Measurements from ENCODE around the gene BRD9.

DNA sequence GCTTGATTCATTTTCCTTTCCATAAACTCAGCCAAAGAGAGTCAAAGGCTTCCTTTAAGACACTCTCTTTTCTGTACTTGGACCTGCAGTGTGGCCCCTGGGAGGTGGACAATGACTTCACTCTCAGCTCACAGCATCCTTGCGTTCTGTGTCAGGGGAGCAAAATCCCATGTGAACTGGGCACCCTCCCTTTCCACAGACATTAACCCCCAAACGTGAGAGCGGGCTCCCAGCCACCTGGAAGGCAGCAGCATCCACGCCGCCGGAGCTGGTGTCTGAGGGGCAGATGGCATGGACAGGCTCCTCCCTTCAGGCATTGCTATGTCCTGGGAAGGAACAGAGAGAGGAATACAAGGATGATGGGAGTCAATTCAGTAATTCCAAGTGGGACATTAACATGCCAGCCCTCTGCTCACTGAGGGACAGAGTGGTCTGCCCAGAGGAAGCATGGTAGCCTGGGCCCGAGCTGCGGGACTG, 39.6 kb upstream of the BRD9 start:
- TF ChIP-seq ZNF707 (tag by site-specific recombination; IDR thresholded peaks at IDR 0.05): no peak
- TF ChIP-seq ZNF768 (tag by site-specific recombination; IDR thresholded peaks at IDR 0.05): no peak
- TF ChIP-seq, protein P1, sequence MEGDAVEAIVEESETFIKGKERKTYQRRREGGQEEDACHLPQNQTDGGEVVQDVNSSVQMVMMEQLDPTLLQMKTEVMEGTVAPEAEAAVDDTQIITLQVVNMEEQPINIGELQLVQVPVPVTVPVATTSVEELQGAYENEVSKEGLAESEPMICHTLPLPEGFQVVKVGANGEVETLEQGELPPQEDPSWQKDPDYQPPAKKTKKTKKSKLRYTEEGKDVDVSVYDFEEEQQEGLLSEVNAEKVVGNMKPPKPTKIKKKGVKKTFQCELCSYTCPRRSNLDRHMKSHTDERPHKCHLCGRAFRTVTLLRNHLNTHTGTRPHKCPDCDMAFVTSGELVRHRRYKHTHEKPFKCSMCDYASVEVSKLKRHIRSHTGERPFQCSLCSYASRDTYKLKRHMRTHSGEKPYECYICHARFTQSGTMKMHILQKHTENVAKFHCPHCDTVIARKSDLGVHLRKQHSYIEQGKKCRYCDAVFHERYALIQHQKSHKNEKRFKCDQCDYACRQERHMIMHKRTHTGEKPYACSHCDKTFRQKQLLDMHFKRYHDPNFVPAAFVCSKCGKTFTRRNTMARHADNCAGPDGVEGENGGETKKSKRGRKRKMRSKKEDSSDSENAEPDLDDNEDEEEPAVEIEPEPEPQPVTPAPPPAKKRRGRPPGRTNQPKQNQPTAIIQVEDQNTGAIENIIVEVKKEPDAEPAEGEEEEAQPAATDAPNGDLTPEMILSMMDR (tag by site-specific recombination; IDR thresholded peaks at IDR 0.05): no peak
- TF ChIP-seq, protein P2, sequence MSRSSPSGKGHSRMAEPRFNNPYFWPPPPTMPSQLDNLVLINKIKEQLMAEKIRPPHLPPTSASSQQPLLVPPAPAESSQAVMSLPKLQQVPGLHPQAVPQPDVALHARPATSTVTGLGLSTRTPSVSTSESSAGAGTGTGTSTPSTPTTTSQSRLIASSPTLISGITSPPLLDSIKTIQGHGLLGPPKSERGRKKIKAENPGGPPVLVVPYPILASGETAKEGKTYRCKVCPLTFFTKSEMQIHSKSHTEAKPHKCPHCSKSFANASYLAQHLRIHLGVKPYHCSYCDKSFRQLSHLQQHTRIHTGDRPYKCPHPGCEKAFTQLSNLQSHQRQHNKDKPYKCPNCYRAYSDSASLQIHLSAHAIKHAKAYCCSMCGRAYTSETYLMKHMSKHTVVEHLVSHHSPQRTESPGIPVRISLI (tag by site-specific recombination; IDR thresholded peaks at IDR 0.05): no peak
- no peak for TF ChIP-seq ZXDB (tag by site-specific recombination; IDR thresholded peaks at IDR 0.05)
- TF ChIP-seq, protein P3, sequence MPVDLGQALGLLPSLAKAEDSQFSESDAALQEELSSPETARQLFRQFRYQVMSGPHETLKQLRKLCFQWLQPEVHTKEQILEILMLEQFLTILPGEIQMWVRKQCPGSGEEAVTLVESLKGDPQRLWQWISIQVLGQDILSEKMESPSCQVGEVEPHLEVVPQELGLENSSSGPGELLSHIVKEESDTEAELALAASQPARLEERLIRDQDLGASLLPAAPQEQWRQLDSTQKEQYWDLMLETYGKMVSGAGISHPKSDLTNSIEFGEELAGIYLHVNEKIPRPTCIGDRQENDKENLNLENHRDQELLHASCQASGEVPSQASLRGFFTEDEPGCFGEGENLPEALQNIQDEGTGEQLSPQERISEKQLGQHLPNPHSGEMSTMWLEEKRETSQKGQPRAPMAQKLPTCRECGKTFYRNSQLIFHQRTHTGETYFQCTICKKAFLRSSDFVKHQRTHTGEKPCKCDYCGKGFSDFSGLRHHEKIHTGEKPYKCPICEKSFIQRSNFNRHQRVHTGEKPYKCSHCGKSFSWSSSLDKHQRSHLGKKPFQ (tag by site-specific recombination; IDR thresholded peaks at IDR 0.05): no peak
- TF ChIP-seq ZBTB7A (tag by site-specific recombination; IDR thresholded peaks at IDR 0.05; ENCODE audit: low read depth): no peak
- TF ChIP-seq, protein P4, sequence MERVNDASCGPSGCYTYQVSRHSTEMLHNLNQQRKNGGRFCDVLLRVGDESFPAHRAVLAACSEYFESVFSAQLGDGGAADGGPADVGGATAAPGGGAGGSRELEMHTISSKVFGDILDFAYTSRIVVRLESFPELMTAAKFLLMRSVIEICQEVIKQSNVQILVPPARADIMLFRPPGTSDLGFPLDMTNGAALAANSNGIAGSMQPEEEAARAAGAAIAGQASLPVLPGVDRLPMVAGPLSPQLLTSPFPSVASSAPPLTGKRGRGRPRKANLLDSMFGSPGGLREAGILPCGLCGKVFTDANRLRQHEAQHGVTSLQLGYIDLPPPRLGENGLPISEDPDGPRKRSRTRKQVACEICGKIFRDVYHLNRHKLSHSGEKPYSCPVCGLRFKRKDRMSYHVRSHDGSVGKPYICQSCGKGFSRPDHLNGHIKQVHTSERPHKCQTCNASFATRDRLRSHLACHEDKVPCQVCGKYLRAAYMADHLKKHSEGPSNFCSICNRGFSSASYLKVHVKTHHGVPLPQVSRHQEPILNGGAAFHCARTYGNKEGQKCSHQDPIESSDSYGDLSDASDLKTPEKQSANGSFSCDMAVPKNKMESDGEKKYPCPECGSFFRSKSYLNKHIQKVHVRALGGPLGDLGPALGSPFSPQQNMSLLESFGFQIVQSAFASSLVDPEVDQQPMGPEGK (tag by site-specific recombination; IDR thresholded peaks at IDR 0.05): no peak
- TF ChIP-seq ZFP41 (tag by site-specific recombination; IDR thresholded peaks at IDR 0.05; ENCODE audit: borderline replicate concordance): no peak
- no peak for TF ChIP-seq ZNF24 (tag by site-specific recombination; IDR thresholded peaks at IDR 0.05)
- no peak for TF ChIP-seq ZNF776 (tag by site-specific recombination; IDR thresholded peaks at IDR 0.05; ENCODE audit: borderline replicate concordance)
- no peak for TF ChIP-seq ZNF548 (tag by site-specific recombination; IDR thresholded peaks at IDR 0.05)
- TF ChIP-seq, protein P5, sequence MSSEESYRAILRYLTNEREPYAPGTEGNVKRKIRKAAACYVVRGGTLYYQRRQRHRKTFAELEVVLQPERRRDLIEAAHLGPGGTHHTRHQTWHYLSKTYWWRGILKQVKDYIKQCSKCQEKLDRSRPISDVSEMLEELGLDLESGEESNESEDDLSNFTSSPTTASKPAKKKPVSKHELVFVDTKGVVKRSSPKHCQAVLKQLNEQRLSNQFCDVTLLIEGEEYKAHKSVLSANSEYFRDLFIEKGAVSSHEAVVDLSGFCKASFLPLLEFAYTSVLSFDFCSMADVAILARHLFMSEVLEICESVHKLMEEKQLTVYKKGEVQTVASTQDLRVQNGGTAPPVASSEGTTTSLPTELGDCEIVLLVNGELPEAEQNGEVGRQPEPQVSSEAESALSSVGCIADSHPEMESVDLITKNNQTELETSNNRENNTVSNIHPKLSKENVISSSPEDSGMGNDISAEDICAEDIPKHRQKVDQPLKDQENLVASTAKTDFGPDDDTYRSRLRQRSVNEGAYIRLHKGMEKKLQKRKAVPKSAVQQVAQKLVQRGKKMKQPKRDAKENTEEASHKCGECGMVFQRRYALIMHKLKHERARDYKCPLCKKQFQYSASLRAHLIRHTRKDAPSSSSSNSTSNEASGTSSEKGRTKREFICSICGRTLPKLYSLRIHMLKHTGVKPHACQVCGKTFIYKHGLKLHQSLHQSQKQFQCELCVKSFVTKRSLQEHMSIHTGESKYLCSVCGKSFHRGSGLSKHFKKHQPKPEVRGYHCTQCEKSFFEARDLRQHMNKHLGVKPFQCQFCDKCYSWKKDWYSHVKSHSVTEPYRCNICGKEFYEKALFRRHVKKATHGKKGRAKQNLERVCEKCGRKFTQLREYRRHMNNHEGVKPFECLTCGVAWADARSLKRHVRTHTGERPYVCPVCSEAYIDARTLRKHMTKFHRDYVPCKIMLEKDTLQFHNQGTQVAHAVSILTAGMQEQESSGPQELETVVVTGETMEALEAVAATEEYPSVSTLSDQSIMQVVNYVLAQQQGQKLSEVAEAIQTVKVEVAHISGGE (tag by site-specific recombination; conservative IDR thresholded peaks at IDR 0.05; ENCODE audit: low read depth): no peak
- TF ChIP-seq KLF9 (tag by site-specific recombination; IDR thresholded peaks at IDR 0.05; ENCODE audit: low read depth): no peak
